ENCODE data around the gene SLC25A26. TPM values are rescaled to one million over a fixed set of nuclear protein-coding genes. Genes with fewer than 3 reads are reported as not detected.

Gene SLC25A26
- total RNA-seq, 2 donors from 2014 or later = 19.1 to 22.4 TPM

DNA sequence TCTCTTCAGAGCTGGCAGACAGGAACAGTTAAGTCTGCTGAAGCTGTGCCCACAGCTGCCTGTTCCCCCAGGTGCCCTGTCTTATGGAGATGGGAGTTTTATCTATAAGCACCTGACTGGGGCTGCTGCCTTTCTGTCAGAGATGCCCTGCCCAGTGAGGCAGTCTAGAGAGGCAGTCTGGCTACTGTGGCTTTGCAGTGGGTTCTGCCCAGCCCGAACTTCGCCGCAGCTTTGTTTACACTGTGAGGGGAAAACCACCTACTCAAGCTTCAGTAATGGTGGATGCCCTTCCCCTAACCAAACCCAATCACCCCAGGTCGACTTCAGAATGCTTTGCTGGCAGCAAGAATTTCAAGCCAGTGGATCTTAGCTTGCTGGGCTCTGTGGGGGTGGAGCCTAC lies 91.2 kb downstream of the SLC25A26 start:
- no peaks in the 10 kb centered on the region for H3K4me1 ChIP-seq
- no peaks in the 10 kb centered on the region for H3K36me3 ChIP-seq
- no peak overlapping the region for H3K4me3 ChIP-seq
- H3K27me3 ChIP-seq = no peaks in the 10 kb centered on the region
- TF ChIP-seq, protein P1, sequence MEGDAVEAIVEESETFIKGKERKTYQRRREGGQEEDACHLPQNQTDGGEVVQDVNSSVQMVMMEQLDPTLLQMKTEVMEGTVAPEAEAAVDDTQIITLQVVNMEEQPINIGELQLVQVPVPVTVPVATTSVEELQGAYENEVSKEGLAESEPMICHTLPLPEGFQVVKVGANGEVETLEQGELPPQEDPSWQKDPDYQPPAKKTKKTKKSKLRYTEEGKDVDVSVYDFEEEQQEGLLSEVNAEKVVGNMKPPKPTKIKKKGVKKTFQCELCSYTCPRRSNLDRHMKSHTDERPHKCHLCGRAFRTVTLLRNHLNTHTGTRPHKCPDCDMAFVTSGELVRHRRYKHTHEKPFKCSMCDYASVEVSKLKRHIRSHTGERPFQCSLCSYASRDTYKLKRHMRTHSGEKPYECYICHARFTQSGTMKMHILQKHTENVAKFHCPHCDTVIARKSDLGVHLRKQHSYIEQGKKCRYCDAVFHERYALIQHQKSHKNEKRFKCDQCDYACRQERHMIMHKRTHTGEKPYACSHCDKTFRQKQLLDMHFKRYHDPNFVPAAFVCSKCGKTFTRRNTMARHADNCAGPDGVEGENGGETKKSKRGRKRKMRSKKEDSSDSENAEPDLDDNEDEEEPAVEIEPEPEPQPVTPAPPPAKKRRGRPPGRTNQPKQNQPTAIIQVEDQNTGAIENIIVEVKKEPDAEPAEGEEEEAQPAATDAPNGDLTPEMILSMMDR (IDR thresholded peaks at IDR 0.05) = no peak
- DNase-seq (ENCODE audit: low spot score) = no peak
- H3K9me3 ChIP-seq = no peaks in the 10 kb centered on the region
- H3K27ac ChIP-seq = no peak overlapping the region

DNA sequence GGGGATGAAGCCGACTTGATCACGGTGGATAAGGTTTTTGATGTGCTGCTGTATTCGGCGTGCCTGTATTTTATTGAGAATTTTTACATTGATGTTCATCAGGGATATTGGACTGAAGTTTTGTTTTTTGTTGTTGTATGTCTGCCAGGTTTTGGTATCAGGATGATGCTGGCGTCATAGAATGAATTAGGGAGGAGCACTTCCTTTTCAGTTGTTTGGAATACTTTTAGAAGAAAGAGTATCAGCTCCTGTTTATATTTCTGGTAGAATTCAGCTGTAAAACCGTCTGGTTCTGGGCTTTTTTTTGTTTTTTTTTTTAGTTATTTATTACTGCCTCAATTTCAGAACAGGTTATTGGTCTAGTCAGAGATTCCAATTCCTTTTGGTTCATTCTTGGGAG lies 93.7 kb downstream of the SLC25A26 start:
- TF ChIP-seq, protein P1 (IDR thresholded peaks at IDR 0.05) = no peak
- H3K9me3 ChIP-seq = no peaks in the 10 kb centered on the region
- no peak overlapping the region for H3K4me3 ChIP-seq
- no peak for DNase-seq (ENCODE audit: low spot score)
- no peak overlapping the region for H3K27ac ChIP-seq
- no peaks in the 10 kb centered on the region for H3K36me3 ChIP-seq
- no peaks in the 10 kb centered on the region for H3K27me3 ChIP-seq
- peaks cover 0 to 12% of the 10 kb centered on the region in 2 donors for H3K4me1 ChIP-seq

DNA sequence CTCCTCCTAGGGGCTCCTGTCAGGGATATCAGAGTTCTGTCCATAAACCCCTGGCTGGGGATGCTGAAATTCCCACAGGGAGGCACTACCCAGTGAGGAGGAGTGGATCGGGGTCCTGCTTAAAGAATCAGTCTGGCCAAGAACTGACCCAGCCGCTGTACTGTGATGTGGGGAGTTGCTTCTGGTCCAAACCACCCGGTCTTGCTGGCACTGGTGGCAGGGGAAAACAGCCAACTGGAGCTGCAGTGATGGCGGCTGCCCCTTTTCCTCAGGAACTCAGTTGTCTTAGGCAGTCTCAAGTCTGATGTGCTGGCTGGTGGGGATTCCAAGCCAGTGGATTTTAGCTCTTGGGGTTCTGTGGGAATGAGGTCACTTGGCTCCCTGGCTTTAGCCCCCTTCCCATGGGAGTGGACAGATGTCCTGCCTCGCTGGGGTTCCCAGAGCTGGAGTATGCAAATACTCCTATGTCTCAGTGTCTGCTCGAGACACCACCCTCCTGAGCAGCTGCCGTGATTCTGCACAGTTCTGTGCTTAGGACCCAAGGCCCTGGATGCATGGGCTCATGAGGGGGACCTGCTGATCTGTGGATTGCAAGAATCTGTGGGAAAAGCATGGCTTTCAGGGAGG lies 97.1 kb downstream of the SLC25A26 start:
- TF ChIP-seq, protein P1 (IDR thresholded peaks at IDR 0.05) = no peak
- Histone ChIP-seq H3K27ac (no peak overlapping the region), H3K9me3 (no peaks in the 10 kb centered on the region), H3K4me1 (peaks cover 0 to 12% of the 10 kb centered on the region in 2 donors), H3K36me3 (no peaks in the 10 kb centered on the region), H3K4me3 (no peak overlapping the region), H3K27me3 (no peaks in the 10 kb centered on the region)
- DNase-seq (ENCODE audit: low spot score) = no peak

DNA sequence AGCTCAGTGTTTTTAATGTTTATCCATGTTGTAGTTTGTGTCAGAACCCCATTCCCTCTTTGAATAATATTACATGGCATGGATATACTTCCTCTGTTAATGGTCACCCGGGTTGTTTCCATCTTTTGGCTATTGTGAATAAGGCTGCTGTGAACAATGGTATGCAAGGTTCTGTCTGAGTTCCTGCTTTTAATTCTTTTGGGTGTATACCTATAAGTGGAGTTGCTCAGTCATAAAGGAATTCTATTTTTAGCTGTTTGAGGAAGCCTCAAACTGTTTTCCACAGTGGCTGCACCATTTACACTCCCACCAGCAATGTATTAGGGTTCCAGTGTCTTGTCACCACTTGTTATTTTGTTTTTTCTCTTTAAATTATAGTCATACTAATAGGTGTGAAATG lies 99.6 kb downstream of the SLC25A26 start:
- TF ChIP-seq, protein P1 (IDR thresholded peaks at IDR 0.05) = no peak
- H3K4me3 ChIP-seq = no peak overlapping the region
- no peaks in the 10 kb centered on the region for H3K9me3 ChIP-seq
- peaks cover 0 to 12% of the 10 kb centered on the region in 2 donors for H3K4me1 ChIP-seq
- DNase-seq (ENCODE audit: low spot score) = no peak
- no peaks in the 10 kb centered on the region for H3K27me3 ChIP-seq
- H3K36me3 ChIP-seq = no peaks in the 10 kb centered on the region
- H3K27ac ChIP-seq = no peak overlapping the region

DNA sequence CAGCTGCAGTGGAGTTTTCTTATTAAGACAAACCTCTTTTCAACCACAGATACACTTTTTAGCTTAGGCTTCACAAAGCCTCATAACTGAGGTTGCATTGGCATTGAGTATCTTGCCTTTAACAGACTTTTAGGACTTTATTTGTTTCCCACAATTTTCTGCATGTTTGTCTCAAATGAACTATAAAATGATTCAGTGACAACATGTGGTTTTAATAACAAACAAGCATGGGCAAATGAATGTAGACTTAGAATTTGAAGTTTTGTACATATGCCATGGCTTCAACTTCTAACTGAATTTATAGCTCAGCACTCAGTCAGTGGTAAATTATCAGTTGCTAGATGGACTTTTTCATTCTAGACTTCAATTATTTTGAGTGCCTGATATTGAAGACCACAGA lies 101.6 kb downstream of the SLC25A26 start:
- Histone ChIP-seq H3K27me3 (no peaks in the 10 kb centered on the region), H3K36me3 (no peaks in the 10 kb centered on the region), H3K4me1 (peaks cover 0 to 21% of the 10 kb centered on the region in 2 donors), H3K4me3 (no peak overlapping the region), H3K9me3 (no peaks in the 10 kb centered on the region), H3K27ac (no peak overlapping the region)
- DNase-seq (ENCODE audit: low spot score) = no peak
- TF ChIP-seq, protein P1 (IDR thresholded peaks at IDR 0.05) = no peak

DNA sequence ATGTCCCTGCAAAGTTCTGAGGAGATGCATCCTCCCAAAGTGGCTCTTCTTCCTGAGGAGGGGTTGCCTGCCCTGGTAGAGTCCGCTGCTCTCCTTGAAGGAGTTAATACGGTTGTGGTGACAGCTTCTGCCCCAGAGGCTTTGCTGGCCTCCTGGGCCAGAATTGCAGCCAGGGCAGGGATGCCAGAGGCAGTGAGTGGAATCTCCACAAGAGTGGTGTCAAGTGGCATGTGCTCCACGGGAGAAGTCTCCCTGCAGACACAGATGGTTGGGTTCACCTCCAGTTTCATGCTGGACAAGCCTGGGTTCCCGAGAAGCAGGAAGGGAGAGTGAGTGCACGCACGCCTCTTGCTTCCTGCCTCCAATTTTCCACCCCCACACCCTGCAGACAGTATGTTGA lies 105.5 kb downstream of the SLC25A26 start:
- Histone ChIP-seq H3K9me3 (no peaks in the 10 kb centered on the region), H3K4me1 (peaks cover 0 to 11% of the 10 kb centered on the region in 2 donors), H3K27ac (no peak overlapping the region), H3K4me3 (no peak overlapping the region), H3K27me3 (no peaks in the 10 kb centered on the region), H3K36me3 (no peaks in the 10 kb centered on the region)
- TF ChIP-seq, protein P1 (IDR thresholded peaks at IDR 0.05) = no peak
- no peak for DNase-seq (ENCODE audit: low spot score)
